ENCODE measurements around the gene NAT16. TPM values are rescaled to one million over a fixed set of nuclear protein-coding genes. Genes with fewer than 3 reads are reported as not detected.

The NAT16 gene
- total RNA-seq, 1 experiment from 2014 or later: not detected

- Histone ChIP-seq H3K4me1 (replicated peaks) (peaks cover 47% of the 10 kb centered on the region), H3K27ac (no peak within 1 kb of the TSS), H3K27me3 (replicated peaks) (peaks cover 74% of the 10 kb centered on the region), H3K9me3 (replicated peaks) (peaks cover 8% of the 10 kb centered on the region; the same call in 1 of the 2 replicates), H3K36me3 (no peaks in the 10 kb centered on the region), H3K4me3 (no peak within 1 kb of the TSS)
- peak; percentile 91 to 92 for DNase-seq (ENCODE audit: low read depth in 1 of 2, low spot score in 2 of 2)
These were observed 14.8 kb downstream of the NAT16 start, which contains the start of gene VGF for GRCh38 chr7:101165075-101165957. Gene VGF (minus strand): TSS chr7:101165569. CDS start chr7:101164843, 726 bp downstream.

DNA sequence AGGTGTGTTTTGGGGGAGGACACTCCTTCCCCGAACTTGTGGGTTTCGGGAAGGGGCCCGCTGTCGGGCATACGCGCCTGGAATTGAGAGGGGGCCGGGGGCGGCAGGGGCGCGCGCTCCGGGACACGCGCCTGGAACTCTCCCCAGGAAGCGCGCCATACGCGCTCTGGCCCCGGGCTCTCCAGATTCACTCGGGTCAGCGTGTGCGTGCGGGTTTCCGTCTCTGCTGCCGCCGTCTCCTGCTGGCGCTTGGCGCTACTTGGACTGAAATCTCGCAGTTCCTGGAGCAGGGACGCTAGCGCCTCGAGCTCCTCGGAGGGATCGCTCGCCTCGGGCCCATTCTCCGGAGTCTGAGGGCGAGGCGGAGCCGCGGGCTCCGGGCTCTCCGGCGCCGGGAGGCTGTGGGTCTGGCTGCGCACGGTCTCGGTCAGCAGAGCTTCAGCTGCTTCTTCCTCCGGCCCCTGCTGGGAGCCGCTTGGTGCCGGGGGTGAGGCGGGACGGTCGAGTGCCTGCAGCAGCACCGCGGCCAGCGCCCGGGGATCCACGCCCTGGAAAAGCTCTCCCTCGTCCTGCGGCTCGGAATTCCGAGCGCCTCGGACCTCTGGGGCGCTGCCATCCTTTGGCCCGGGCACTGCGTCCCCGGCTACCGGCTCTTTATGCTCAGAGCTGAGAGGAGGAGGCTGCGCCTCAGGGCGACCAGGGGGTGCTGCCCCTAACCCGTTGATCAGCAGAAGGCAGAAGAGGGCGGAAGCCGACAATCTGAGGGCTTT is 15.8 kb downstream of the NAT16 start:
- Histone ChIP-seq H3K27ac (no peak overlapping the region), H3K36me3 (peaks cover 6% of the 10 kb centered on the region), H3K27me3 (replicated peaks) (peaks cover 64% of the 10 kb centered on the region), H3K9me3 (replicated peaks) (peaks cover 8% of the 10 kb centered on the region; the same call in 1 of the 2 replicates), H3K4me3 (no peak overlapping the region), H3K4me1 (replicated peaks) (peaks cover 44% of the 10 kb centered on the region)
- peak; percentile 44 to 69 for DNase-seq (ENCODE audit: low read depth in 1 of 2, low spot score in 2 of 2)

DNA sequence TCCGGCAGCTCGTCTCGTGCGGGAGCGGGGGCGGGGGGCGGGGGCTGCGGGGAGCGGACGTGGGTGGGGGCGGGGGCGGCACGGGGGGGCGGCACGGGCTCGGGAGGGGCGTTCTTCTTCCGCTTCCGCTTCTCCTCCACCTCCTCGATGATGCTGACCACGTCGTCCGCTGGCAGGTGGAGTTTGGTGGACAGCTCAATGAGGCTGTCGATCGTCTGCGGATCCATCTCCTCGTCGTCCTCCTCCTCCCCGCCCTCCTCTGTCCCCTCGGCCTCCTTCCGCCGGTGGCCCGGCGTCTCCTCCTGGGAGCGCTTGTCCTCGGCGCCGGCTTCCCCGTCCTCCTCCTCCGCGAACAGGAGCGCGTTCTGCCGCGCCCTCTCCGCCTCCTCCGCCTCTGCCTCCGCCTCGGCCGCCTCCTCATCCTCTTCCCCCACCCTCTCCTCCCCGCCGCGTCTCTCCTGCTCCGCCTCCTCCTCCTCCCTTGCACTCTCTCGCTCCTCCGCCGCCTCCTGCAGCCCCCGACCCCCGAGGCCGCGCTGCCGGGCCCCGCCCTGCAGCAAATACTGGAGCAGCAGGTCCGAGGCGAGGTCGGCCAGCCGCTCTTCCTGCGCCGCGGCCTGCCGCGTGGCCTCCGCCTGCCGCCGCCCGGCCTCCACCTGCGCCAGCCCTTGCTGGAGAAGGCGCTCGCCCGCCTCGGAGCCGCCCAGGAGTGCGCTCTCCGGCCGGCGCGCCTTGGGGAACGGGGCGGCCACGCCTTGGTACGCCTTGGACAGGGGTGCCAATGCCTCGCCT is 16.6 kb downstream of the NAT16 start:
- no peak for DNase-seq (ENCODE audit: low read depth in 1 of 2, low spot score in 2 of 2)
- no peak overlapping the region for H3K27ac ChIP-seq
- H3K27me3 ChIP-seq (replicated peaks): peaks cover 56% of the 10 kb centered on the region
- peaks cover 12% of the 10 kb centered on the region for H3K36me3 ChIP-seq
- H3K4me3 ChIP-seq: no peak overlapping the region
- H3K9me3 ChIP-seq (replicated peaks): peaks cover 8% of the 10 kb centered on the region; the same call in 1 of the 2 replicates
- peaks cover 39% of the 10 kb centered on the region for H3K4me1 ChIP-seq (replicated peaks)

GRCh38 chr7:101162551-101163278 is 17.4 kb downstream of the NAT16 start:
- Histone ChIP-seq H3K27ac (no peak overlapping the region), H3K9me3 (replicated peaks) (peaks cover 8% of the 10 kb centered on the region; the same call in 1 of the 2 replicates), H3K36me3 (peaks cover 12% of the 10 kb centered on the region), H3K4me1 (replicated peaks) (peaks cover 39% of the 10 kb centered on the region), H3K4me3 (peak overlapping the region; percentile 12; the same call in 1 of the 2 replicates), H3K27me3 (replicated peaks) (peaks cover 50% of the 10 kb centered on the region)
- DNase-seq (ENCODE audit: low read depth in 1 of 2, low spot score in 2 of 2): no peak

GRCh38 chr7:101161692-101162471 is 18.2 kb downstream of the NAT16 start:
- Histone ChIP-seq H3K4me3 (no peak overlapping the region), H3K9me3 (replicated peaks) (peaks cover 8% of the 10 kb centered on the region; the same call in 1 of the 2 replicates), H3K36me3 (peaks cover 18% of the 10 kb centered on the region), H3K4me1 (replicated peaks) (peaks cover 39% of the 10 kb centered on the region), H3K27ac (no peak overlapping the region), H3K27me3 (replicated peaks) (peaks cover 42% of the 10 kb centered on the region)
- no peak for DNase-seq (ENCODE audit: low read depth in 1 of 2, low spot score in 2 of 2)

- DNase-seq (ENCODE audit: low read depth in 1 of 2, low spot score in 2 of 2): no peak
- Histone ChIP-seq H3K27me3 (replicated peaks) (peaks cover 37% of the 10 kb centered on the region), H3K4me1 (replicated peaks) (peaks cover 37% of the 10 kb centered on the region), H3K27ac (no peak overlapping the region), H3K36me3 (peaks cover 18% of the 10 kb centered on the region), H3K4me3 (no peak overlapping the region), H3K9me3 (replicated peaks) (peaks cover 8% of the 10 kb centered on the region; the same call in 1 of the 2 replicates)
These were observed 19.2 kb downstream of the NAT16 start for GRCh38 chr7:101160910-101161309.

DNA sequence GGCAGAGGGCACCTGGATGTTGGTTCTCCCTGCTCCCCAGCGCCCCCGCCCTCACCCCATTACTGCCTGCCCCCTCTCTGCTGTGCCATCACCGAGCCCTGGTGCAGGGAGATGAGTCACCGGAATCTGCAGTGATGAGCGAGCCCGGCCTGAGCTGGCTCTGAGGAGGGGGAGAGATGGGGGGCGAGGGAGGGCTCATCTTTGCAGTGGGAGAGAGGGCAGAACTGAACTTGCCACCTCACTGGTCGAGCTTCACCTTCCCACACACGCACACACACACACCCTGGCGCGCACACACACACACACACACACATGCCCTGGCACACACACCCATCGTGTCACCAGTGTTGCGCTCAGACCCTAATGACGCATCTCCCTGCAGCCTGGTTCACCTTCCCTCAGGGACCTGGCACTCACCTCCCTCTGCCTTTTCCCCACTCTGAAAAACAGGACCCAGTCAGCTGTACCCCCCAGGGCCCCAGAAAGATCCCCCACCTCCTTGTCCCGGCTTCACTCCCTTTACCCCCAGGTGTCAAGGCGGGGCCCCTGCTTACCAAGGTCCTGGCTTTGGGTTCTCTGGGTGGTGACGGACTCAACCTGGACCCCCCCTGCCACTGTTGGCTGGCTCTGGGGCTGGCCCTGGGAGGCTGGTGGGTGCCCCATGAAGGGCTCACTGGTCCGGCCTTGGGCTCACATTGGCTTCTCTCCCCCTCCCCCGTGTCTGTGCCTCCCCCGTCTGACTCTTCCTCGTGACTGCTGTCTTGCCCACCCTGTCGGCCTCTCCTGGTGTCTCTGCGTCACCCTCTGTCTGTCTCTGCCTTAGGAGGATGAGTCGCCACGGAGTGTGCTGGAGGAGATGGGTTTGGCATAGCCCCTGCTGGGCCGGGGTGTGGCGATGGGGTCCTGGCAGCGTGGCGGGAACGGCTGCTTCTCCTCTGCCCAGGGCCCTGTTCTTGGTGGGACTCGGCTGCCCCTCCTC is 20.1 kb downstream of the NAT16 start:
- H3K4me3 ChIP-seq: no peak overlapping the region
- peaks cover 18% of the 10 kb centered on the region for H3K36me3 ChIP-seq
- H3K27ac ChIP-seq: no peak overlapping the region
- peaks cover 28% of the 10 kb centered on the region for H3K27me3 ChIP-seq (replicated peaks)
- H3K9me3 ChIP-seq (replicated peaks): 0 out of 2 replicates have a peak, but pooled peaks cover 8% of the 10 kb centered on the region
- DNase-seq (ENCODE audit: low read depth in 1 of 2, low spot score in 2 of 2): no peak
- peaks cover 34% of the 10 kb centered on the region for H3K4me1 ChIP-seq (replicated peaks)

DNA sequence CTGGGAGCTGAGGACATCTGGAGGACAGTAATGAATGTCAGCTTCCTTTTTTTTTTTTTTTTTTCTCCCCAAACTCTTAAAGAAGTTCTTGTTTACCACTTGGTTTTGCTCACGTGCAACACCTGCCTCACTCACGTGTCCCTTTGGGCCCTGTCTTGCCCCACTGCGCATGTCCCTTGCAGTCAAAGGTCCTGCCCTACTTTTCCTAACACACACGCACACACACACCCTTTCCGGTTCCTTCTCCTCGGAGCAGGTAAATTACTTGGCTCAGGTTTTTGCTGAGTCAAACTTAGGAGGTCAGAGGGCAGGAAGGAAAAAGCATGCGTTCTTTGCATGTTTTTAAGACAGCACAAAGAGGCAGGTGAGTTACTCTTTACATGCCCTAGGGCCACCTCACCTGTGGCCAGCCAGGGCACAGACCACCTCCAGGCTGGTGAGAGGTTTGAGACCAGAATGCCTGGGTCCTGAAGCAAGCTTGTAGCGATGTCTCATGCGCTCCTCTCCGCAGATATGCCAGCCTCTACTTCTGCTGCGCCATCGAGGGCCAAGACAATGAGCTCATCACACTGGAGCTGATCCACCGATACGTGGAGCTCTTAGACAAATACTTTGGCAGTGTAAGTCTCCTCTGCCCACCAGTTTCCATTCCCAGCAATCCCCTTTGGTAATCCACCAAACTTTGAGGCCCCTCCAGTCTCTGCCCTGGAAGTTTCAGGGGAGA is 23.1 kb downstream of the NAT16 start:
- H3K27me3 ChIP-seq (replicated peaks): peaks cover 4% of the 10 kb centered on the region; the same call in 1 of the 2 replicates
- H3K4me1 ChIP-seq (replicated peaks): peaks cover 12% of the 10 kb centered on the region
- no peaks in the 10 kb centered on the region; the same call in 1 of the 2 replicates for H3K9me3 ChIP-seq (replicated peaks)
- no peak overlapping the region for H3K27ac ChIP-seq
- peaks cover 18% of the 10 kb centered on the region for H3K36me3 ChIP-seq
- H3K4me3 ChIP-seq: no peak overlapping the region
- DNase-seq (ENCODE audit: low read depth in 1 of 2, low spot score in 2 of 2): no peak

GRCh38 chr7:101156277-101156676 is 23.8 kb downstream of the NAT16 start:
- no peak for DNase-seq (ENCODE audit: low read depth in 1 of 2, low spot score in 2 of 2)
- 0 out of 2 replicates have a peak, but pooled peaks cover 2% of the 10 kb centered on the region for H3K27me3 ChIP-seq (replicated peaks)
- H3K4me3 ChIP-seq: no peak overlapping the region
- peaks cover 12% of the 10 kb centered on the region for H3K4me1 ChIP-seq (replicated peaks)
- H3K27ac ChIP-seq: no peak overlapping the region
- no peaks in the 10 kb centered on the region; the same call in 1 of the 2 replicates for H3K9me3 ChIP-seq (replicated peaks)
- peaks cover 18% of the 10 kb centered on the region for H3K36me3 ChIP-seq

GRCh38 chr7:101155303-101155702 is 24.8 kb downstream of the NAT16 start:
- DNase-seq (ENCODE audit: low read depth in 1 of 2, low spot score in 2 of 2): no peak
- H3K4me1 ChIP-seq (replicated peaks): peaks cover 12% of the 10 kb centered on the region
- no peak overlapping the region for H3K27ac ChIP-seq
- H3K36me3 ChIP-seq: peaks cover 18% of the 10 kb centered on the region
- H3K4me3 ChIP-seq: peak overlapping the region; percentile 45
- no peaks in the 10 kb centered on the region; the same call in 1 of the 2 replicates for H3K9me3 ChIP-seq (replicated peaks)
- 0 out of 2 replicates have a peak, but pooled peaks cover 2% of the 10 kb centered on the region for H3K27me3 ChIP-seq (replicated peaks)

All from SJSA1 (cell line).